ENCODE data around the gene SP6. TPM values are rescaled to one million over a fixed set of nuclear protein-coding genes. Genes with fewer than 3 reads are reported as not detected.

Gene SP6
- total RNA-seq, 1 donor from 2014 or later: 0.62 TPM

- intact Hi-C loops (cut with DNase I): no loop called here
- DNase-seq (ENCODE audit: low spot score): no peak
- ATAC-seq: no peak
Observed at GRCh38 chr17:47882695-47883588, 32.0 kb upstream of the SP6 start.

- ATAC-seq (peak; percentile 12), DNase-seq (ENCODE audit: low spot score) (no peak)
- intact Hi-C loops (cut with DNase I): no loop called here
Observed at GRCh38 chr17:47882247-47882646, 31.3 kb upstream of the SP6 start.

GRCh38 chr17:47879776-47880454 is 29.0 kb upstream of the SP6 start:
- DNase-seq (ENCODE audit: low spot score) (no peak), ATAC-seq (no peak)
- intact Hi-C loops (cut with DNase I): no loop called here

GRCh38 chr17:47879028-47879585 is 28.1 kb upstream of the SP6 start:
- intact Hi-C loops (cut with DNase I): no loop called here
- DNase-seq (ENCODE audit: low spot score) (no peak), ATAC-seq (no peak)

GRCh38 chr17:47878203-47879027 is 27.5 kb upstream of the SP6 start:
- intact Hi-C loops (cut with DNase I): no loop called here
- DNase-seq (ENCODE audit: low spot score): no peak
- no peak for ATAC-seq

- intact Hi-C loops (cut with DNase I): no loop called here
- ATAC-seq: no peak
- DNase-seq (ENCODE audit: low spot score): no peak
Observed at GRCh38 chr17:47877368-47878034, 26.5 kb upstream of the SP6 start.

DNA sequence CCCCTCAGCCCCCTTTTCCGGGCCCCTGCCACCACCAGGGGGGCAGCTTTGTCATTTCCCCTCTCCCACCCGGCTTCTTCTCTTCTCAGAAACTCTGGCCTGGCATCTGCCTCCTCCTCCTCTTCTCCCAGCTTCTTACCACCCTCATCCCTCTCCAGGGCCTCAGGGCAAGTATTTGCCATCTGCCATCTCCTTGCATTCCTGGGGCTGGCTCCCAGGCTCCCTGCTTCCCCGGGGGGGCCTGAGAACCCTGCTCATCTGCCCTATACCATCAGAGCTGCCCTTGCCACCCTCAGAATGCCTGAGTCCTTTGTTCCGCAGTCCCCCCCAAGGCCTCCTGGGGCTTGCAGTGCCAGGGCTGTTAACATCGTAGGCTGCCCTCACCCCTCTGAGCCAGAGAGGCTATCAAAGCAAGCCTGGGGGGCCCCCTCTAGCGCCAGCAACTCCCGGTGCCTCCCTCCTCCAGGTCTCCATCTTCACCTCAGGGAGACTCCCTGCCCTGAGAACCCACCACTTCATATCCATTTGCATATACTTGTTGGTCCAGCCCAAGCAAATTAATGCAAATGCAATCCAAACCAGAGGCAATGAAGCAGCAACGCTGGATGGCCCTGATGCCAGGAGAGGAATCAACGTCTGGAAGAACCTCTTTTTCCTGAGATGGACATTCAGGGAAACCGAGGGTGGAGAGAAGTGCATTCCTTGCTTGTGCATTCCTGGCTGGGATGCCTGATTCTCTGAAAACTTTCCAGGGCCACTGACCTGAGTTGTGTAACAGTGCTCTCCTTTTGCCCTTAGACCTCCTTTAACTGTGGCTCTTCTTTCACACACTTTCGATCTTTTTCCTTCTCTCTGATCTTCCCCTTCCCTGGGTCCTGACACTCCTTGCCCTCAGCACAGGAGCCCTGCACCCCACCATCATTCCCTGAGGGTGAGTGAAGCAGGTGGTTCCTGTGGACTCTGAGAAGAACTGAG is 24.3 kb upstream of the SP6 start:
- ATAC-seq (peak; percentile 66), DNase-seq (ENCODE audit: low spot score) (no peak)
- intact Hi-C loops (cut with DNase I): no loop called here

DNA sequence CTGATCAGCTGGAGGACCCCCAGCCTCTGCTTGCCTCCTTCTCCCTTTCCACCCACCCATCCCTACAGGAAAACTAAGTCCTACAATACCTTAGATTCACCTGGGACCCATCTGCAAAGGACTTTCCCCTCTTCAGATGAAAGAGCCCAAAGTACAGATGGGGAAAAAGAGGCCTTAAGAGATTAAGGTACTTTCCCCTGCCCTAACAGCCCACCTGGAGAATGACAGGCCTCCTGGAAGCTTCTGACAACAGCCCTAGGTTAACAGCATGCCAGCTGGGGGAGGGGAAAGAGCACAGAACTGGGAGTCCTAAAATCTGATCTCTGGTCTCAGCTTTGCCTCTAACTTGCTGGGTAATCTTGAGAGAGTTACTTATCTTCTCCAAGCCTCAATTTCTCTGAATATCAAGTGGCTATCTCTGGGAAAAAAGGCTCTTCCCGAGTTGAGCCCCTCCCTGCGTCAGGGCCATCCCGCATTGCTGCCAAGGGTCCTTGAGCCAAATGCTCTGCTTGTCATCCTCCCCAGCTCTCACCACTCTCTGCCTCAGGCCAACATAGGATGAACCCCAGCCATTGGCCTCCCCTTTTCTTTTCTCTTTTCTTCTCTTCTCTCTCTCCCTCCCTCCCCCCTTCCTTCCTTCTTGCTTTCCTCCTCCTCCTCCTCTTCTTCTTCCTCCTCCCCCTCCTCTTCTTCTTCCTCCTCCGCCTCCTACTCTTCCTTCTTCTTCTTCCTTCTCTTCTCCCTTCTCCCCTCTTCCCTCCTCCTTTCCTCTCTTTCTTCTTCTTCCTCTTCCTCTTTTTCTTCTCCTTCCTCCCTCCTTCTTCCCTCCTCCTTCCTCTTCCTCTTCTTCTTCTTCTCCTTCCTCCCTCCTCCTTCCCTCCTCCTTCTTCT is 22.5 kb upstream of the SP6 start:
- DNase-seq (ENCODE audit: low spot score) (no peak), ATAC-seq (no peak)
- intact Hi-C loops (cut with DNase I): no loop called here

DNA sequence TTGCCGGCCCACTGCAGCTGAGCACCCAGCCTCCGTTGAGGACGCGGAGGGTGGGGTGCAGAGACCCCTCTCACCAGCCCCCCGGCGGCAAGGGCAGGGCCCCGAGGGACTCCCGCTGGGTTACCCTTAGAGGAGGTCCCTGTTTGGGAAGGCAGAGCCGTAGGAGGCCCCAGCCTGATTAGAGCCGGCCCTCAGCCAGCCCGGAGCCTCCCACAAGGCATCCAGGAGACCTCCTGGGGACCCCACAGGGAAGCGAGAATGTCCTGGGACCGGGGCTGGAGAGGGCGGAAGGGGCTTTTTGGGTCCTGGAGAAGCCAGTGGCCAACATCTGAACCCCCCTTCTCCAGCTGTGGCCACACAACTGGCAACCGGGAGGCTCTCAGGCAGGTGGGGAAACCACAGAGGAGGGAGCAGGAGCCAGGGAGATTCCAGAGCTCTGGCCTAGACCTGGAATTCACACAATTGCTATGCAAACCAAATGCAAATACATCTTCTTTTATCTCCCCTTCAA is 21.7 kb upstream of the SP6 start:
- no peak for ATAC-seq
- intact Hi-C loops (cut with DNase I): no loop called here
- DNase-seq (ENCODE audit: low spot score): no peak

- ATAC-seq (peak; percentile 29), DNase-seq (ENCODE audit: low spot score) (no peak)
- intact Hi-C loops (cut with DNase I): no loop called here
Observed at GRCh38 chr17:47872019-47872650, 21.2 kb upstream of the SP6 start.

DNA sequence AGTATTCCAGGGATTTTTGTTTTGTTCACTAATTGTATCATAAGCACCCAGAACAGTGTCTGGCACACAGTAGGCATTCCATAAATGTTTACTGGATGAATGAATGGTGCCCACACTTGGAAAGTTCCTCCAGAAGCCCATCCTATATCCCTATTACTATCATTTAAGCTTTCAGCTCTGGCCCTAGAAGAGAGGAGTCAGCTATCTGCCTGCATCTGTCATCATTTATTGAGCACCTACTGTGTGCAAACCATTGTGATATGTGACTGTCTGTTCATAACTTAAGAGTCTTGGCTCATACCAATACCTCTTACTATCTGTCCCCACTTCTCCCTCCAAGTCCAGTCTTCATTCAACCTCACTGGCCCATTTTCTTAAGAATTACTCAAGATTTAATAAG is 20.1 kb upstream of the SP6 start:
- no peak for ATAC-seq
- intact Hi-C loops (cut with DNase I): no loop called here
- no peak for DNase-seq (ENCODE audit: low spot score)

DNA sequence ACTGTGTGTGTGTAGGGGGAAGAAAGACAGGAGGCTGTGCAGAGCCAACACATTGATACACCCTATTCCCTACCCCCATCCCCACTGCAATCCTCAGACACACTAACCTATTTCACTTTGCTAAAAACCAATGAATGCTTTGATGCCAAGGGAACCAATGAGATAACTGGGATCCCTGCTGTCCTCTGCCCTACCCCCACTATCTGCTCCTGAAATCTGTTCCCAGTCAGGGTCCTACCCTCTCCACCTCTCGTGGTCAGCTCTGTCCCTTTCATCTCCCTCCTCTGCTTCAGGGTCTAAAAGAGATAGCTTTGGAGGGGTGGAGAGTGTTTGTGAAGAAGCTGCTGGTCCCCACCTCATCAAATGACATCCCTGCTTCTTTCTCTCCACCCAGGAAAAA is 19.1 kb upstream of the SP6 start:
- intact Hi-C loops (cut with DNase I): no loop called here
- no peak for ATAC-seq
- no peak for DNase-seq (ENCODE audit: low spot score)

DNA sequence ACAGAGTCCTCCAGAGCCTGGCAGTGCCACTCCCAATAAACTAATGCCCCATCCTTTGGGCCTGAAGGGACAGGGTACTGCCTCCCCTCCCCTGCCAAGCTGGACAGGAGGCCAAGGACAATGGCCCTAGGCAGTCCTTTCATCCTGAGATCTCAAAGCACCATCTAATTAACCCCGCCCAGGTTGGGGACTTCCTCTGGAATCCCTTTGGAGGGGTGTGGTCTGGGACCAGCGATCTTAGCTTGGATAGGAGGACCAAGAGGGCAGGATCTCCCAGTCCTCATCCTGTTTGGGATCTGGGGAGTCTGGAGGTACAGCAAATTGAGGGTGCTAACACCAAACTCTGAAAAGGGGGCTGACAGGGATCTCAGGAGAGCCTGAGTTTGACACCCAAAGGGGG is 18.2 kb upstream of the SP6 start:
- no peak for ATAC-seq
- intact Hi-C loops (cut with DNase I): no loop called here
- no peak for DNase-seq (ENCODE audit: low spot score)

DNA sequence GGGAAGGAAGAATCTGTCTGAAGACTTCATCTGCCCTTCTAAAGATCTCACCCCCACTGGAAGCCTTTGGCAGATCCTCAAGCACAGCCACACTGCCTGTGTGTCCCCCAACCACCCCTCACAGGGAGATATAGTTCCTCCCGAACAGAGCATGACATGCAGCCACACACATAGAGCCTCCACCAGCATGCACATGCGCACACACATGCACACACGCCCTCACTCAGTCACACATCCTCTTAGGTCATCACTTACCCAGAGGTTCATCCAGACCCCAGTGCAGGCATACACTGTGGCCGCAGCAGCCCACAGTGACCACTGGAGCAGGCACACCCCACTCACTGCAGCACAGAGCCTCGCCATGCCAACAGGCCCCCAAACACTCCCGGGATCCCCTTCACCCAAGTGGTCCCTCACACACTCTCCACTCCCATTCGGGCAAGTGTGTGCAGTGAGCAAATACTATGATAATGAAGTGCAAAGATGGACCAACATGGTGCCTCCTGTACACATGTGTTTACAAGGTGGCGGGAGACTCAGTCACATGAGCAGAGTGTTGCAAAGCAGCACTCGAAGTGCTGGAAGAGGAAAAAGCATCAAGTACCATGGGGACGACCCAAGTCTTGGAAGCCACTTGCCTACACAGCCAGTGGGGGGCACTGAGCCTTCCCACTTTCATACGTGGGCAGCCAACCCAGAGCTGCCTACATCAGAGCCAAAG is 17.0 kb upstream of the SP6 start:
- DNase-seq (ENCODE audit: low spot score) (no peak), ATAC-seq (no peak)
- intact Hi-C loops (cut with DNase I): no loop called here

DNA sequence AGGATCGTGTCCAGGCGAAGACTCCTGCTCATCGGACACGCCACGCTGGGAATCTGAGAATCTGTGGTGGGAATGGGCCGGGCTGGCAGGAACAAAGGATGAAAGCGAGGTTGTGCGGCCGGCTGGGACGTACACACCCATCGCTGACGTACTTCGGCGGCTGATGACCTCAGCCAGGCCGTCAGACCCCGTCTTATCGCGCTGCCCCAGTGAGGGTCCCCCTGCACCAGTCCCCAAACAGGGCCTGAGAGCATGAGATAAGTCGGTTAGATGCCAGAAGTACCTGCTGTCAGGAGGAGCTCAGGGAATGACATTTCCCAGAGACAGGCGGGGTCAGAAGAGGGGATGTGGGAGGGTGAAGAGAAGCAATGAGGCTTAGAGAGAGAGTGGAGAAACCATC is 16.0 kb upstream of the SP6 start:
- intact Hi-C loops (cut with DNase I): no loop called here
- DNase-seq (ENCODE audit: low spot score) (no peak), ATAC-seq (peak; percentile 54)

DNA sequence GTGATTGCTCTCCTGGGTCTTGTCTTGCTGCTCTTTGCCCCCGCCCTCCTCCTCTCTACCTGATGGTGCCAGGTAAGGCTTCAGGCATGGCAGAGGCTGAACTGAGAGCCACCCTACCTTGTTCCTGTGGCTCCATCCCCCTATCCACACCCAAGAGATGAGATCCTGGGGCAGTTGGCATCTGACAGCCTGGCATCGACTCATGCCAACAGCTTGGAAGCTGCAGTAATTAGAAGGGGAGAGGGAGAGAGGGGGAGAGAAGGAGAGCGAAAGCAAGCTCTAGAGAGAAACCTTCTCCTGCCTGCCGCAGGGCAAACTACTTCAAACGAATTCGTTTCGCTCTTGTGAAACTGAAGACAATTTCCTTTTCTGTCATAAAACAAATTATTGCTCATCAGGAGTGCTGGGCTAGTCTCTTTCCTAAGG is 13.8 kb upstream of the SP6 start:
- DNase-seq (ENCODE audit: low spot score) (no peak), ATAC-seq (no peak)
- intact Hi-C loops (cut with DNase I): no loop called here
